AG09319 (cell line): ENCODE data around the gene EEIG2.

Experiments
- DNase-seq: peaks from one replicate; pipeline ENCODE4 v3.0.0-alpha.2; 2010; ENCODE audit warnings: low read depth; ENCODE audit errors: extremely low read depth
- TF ChIP-seq, protein P1 (sequence below): IDR thresholded peaks from 2 replicates; pipeline ENCODE4 v1.5.1; 2011; ENCODE audit warnings: low read depth, mild to moderate bottlenecking, inconsistent platforms, low read length, moderate library complexity

EEIG2 gene

DNA sequence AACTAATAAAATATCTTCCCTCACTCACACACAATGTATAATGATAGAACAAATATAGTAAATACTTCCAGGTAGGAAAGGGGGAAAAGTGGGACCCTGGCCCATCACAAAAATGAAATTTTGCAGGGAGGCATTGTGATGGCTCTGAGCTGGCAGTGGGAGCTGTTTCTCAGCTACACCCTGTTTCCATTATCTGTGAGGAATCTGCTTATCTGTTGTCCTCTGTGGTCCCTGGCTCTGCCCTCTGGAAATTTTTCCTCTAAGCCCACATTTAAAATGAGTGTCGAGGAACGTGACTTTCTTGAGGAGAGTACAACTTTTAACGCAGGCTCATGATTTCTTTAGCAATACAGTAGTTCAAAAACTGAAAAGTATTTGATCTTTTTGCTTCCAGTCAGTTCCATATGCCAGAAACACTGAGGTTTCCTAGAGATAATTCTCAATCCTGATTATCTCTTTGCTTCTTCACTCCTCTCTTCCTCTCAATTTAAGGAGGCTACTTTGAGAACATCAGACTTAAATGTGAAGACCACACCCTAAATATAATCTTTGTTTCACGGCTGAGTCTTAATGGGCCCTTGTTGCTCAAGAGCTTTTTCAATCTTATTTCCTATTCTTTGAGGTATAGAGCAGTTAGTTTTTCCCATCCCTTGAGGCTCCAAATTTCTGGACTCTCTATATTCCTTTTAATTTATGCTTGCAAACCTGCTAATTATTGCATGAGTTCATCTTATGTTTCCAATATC lies 5.0 kb upstream of the EEIG2 start:
- DNase-seq, result no peak
- TF ChIP-seq, protein P1, sequence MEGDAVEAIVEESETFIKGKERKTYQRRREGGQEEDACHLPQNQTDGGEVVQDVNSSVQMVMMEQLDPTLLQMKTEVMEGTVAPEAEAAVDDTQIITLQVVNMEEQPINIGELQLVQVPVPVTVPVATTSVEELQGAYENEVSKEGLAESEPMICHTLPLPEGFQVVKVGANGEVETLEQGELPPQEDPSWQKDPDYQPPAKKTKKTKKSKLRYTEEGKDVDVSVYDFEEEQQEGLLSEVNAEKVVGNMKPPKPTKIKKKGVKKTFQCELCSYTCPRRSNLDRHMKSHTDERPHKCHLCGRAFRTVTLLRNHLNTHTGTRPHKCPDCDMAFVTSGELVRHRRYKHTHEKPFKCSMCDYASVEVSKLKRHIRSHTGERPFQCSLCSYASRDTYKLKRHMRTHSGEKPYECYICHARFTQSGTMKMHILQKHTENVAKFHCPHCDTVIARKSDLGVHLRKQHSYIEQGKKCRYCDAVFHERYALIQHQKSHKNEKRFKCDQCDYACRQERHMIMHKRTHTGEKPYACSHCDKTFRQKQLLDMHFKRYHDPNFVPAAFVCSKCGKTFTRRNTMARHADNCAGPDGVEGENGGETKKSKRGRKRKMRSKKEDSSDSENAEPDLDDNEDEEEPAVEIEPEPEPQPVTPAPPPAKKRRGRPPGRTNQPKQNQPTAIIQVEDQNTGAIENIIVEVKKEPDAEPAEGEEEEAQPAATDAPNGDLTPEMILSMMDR, result no peak

GRCh38 chr1:108556066-108556465 lies 3.8 kb upstream of the EEIG2 start:
- TF ChIP-seq, protein P1, result no peak
- DNase-seq, result no peak

GRCh38 chr1:108556499-108556898 lies 3.4 kb upstream of the EEIG2 start:
- TF ChIP-seq, protein P1, result no peak
- DNase-seq, result no peak

DNA sequence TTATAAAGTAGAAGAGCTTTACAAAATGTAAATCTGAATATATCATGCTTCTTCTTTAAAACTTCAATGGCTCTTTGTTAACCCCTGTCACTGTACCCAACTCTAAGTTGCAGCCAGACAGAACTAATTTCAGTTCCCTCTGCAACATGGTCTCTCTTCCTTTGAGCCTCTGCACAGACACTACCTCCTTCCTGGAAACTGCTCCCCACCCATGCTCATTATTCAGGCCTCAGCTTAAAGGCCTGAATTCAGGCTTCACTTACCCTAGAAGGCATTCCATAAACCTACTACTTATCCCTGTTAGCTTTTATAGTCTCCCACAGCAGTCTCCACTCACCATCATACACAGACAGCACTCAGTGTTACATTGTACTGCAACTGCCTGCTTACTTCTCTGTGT lies 2.6 kb upstream of the EEIG2 start:
- TF ChIP-seq, protein P1, result no peak

DNA sequence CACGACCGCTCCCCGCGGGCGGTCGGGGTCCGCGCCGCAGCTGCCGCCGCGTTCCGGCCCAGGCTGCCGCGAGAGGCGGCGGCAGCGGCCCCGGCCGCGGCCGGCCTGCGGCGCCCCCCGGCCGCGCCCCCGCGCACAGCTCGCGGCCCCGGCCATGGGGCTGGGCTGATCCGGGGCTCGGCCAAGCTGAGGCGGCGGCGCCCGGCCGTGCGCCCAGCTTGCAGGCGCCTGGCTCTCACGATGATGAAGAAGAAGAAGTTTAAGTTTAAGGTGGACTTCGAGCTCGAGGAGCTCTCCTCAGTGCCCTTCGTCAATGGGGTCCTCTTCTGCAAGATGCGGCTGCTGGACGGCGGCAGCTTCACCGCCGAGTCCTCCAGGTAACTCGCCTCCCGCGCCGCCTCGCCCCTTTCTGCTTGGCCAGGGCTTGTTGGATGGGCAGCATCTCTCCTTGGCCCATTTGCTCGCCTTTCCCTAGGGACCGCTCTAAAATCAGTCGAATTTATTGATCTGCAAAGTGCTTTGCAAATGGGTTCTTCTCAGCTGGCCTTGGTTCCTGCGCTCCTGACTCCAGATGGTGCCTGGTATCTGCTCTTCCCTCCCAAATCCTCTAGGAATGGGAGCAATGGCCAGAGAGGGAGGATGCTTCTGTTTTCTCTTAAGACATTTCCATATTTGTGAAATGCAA lies 431 bp downstream of the EEIG2 start:
- no peak for DNase-seq
- TF ChIP-seq, protein P1, result no peak

More for the DNA sequence above, 2.6 kb upstream of the EEIG2 start:
- DNase-seq, result no peak

GRCh38 chr1:108560874-108561459 lies 1.1 kb downstream of the EEIG2 start:
- DNase-seq, result no peak
- TF ChIP-seq, protein P1, result no peak; the same call in none of the 2 replicates
